HG03439 (cell line): Measurements from ENCODE around the gene GGA3.

Experiments used
- ATAC-seq: cut with Tn5 transposase; IDR thresholded peaks from one replicate; pipeline ENCODE4 v1.9.1; 2021; ENCODE audit warnings: mild to moderate bottlenecking, moderate library complexity; ENCODE audit not compliant: unreplicated experiment

Gene GGA3

DNA sequence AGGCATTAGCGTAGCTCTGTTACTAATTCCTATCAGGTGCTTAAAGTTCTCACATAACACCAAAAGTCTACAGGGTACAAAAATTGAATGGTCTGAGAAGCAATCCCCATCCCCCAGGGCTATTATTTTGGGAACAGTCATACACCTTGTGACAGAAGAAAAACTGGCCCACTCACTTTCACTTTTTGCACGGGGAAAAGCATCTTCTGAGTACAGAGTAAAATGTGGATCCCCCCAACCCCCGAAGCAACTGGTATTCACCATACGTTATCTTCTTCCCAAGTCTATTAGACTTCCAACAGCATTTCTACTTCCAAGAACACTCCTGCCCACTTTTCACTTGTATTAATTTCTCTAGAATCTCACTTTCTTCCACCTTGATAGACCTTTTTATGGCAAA is 11.8 kb downstream of the GGA3 start:
- no peak for ATAC-seq

DNA sequence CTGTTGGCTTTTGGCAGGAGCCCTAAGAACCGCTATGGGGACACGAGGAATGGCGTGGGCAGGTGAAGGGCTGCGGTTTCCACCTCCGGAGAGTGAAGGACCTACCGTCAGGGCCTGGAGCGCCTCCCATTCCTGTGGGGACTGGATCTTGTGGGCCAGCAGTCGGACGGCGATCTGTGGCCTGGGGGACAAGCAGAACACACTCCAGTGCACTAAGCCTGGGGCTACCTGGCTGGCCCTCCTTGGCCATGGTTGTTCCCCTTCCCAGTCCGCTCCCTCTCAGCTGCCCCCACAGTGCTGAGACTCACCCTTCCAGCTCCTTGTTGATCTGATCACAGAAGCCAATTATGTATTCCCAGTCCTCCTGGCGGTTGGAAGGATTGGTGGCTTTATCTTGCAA is 15.0 kb downstream of the GGA3 start:
- no peak for ATAC-seq

DNA sequence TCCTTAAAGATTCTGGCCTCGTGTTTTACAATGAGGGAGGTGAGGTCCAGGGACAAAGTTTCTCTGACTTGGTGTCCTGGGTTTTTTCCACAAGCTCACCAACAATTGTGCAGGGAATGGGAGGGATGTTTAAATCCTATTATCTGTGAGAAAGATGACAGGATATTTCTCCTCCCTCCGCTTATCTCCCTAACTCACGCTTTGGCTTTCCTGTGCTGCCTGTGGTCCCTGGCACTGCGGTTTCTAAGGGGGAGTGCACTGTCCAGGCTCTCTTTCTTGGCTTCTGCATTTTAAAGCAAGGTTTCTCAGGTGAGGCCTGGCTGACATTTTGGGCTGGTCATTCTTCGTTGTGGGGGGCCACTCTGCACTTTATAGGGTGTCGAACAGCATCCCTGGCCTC is 16.4 kb downstream of the GGA3 start:
- no peak for ATAC-seq

DNA sequence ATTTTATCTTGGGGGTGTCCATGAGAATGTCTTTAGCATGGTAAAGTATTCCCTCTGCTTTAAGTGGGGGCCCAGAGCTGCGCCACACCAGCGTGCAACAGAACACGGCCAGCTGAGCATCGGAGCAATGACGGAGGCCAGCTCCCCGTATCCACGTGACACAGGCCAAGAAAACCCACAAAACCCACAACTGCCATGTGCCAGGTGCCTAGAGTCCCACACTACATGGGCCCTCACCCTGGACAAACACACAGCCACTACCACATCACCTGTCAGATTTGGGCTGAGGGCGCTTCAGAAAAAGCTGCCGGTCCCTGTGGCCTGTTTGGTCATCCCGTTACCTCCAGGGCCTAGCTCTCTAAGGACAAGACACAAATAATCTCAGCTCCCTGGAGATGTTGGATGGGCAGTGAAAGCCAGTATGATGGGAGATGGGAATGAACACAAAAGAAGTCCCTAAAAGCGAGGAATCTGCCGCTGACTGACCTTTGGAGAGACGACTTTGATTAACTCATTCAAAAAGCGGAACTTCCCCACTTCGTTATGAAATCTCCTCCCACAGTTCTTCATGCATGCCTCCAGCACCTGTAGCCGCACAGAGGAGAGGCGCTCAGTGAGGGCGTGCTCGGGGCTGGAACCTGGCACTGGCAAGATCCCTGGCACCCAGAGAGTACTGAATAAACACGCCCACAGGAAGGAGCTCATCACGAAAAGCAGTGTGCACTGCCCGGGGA is 17.1 kb downstream of the GGA3 start:
- no peak for ATAC-seq

DNA sequence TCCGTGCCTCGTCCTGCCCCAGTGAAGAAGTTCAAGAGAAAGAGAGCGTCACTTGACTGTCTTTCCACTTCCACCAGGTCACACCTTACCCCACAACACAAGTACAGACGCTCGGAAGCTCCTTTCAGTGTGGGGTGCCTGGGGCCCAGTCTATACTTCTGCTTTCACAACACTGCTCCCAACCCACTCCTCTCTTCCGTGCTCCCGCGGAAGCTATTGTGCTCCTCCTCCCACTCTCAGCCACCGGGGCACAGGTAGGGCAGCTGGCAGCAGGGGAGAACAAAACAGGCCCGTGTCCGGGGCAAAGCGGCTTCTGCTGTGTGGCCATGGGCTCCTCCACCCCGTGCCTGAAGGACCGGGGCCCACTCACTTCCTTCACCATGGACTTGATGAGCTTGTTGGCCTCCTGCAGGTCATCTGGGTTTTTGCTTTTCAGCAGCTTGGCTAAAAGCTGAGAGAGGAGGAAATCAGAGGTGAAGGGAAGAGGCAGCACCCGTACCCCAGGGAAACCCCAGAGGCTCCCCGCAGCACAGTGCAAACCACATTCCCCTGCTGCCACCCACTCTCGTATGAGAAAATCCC is 18.9 kb downstream of the GGA3 start:
- ATAC-seq = no peak

DNA sequence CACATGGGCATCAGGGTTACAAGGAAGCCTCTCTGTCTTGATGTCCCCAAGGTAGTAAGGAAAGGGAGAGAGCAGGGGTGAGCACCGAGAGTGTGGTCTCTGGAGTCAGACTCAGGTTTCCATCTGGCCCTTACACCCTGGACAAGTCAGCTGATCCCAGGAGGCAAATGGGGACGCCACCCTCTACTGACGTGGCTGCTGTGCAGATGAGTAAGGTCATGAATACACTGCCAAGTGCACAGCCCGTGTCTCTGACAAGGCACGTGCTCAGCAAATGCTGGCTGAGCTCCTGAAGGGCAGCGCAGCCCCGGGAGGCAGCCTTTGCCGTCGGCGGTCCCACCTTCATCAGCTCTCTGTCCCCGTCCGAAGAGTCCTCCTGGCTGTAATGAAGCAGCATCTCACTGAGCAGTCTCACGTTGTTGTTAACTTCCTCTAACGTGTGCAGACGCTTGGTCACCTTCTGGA is 19.4 kb downstream of the GGA3 start:
- ATAC-seq = no peak

DNA sequence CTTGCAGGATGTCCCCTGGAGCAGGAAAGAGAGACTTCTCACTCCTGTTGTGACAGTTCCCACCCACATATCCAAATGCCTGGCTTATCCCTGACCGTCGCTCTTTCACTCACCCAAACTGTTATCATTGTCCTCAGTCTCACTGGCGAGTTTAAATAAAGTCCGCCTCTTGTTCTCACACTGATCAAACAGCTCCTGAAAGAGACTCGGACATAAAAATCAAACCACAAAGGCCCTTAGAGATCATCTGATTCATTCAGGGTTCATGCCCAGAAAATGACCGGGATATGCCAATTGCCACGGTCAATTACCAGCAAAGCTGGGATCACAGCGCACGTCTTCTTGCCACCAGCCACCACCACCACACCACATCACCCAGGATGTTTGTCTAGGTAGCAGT is 19.9 kb downstream of the GGA3 start:
- ATAC-seq = no peak

DNA sequence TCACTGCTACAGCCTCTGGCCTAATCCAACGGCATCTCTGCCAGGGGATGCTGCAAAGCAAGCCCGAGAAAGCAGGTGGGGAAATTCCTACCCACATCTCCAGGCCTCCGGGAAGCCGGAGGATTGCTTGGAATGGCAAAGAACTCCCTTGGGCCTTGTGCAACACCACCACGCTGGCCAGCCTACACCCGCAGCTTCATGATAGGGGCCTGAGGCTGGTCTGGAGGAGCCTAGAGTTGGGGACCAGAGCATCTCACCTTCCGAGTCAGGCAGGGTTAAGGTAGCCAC is 20.3 kb downstream of the GGA3 start:
- ATAC-seq = no peak

DNA sequence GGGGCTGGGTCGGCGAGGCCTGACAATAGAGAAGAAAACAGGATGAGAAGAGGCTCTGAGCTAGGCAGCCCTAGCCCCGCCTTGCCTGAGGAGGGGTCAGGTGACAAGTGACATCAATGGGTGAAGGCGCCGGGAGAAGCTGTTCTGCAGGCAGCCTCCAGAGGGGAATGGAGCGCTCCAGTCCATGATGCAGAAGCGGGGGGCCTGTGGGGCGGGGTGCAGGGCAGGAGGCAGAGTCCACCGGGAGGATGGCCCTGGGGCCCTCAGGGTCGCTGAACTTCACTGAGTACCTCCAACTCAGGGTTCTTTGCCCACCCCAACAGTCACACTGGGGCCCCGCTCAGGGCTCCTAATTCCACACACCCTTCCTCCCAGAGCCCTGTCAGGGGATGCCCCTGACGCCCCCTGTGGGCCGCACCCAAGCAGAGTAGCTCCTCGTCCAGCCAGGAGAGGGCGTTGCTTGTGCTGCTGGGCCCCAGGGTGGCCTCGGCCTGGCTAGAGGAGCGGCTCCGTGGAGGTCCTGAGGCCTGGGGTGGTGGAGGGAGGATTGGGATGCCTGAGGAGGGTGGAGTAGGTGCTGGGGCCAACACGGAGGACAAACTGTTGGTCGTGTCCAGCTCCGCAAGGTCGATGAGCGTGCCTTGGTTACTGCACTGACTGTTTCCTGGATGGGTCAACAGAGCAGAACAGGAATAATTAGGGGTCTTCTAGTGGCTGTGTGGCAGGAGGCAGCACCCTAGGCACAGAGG is 20.8 kb downstream of the GGA3 start:
- no peak for ATAC-seq

DNA sequence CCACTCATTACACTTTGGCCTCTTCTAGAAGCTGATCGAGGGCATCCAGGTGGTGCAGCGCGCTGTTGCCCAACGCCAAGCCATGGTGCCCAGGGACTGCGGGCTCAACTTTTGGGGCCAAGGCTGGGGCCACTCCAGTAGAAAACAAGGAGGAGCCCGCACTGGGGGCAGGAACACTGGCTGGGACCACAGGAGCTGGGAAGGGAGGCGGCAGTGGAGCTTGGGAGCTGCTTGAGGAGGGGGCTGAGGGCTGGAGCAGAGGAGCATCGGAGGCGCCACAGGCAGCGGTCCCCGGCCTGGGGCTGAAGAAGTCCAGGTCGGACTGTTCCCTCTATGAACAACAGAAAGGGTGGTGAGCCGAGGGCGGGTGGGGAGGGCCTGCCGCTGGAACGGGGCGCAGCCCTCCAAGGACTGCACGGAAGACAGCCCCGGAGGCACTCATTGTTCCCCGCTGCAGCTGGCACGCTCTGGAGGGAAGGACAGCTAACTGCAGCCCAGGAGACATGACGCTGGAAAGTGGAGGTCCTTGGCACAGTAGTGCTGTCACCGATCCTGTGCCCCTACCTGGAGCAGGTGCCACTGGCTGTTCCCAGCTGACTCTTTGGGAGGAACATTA is 21.5 kb downstream of the GGA3 start:
- ATAC-seq = no peak

DNA sequence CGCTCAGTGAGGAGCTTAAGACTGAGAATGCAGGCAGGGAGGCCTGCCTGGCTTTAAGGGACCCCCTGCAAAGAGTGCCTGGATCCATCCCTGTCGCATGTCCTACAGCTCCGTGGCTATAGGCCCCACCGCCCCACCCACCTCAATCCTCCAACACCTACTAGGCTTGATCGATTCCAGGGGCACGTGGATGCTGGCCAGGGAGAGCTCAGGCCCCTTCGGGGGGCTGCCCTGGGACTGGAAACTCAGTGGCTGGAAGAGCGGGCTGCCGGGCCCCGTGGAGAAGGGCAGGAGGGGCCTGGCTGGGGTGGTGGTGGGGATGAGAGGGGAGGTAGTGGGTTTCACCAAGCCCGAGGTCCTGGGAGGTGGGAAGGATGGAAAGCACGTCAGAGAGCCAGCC is 22.2 kb downstream of the GGA3 start:
- no peak for ATAC-seq

DNA sequence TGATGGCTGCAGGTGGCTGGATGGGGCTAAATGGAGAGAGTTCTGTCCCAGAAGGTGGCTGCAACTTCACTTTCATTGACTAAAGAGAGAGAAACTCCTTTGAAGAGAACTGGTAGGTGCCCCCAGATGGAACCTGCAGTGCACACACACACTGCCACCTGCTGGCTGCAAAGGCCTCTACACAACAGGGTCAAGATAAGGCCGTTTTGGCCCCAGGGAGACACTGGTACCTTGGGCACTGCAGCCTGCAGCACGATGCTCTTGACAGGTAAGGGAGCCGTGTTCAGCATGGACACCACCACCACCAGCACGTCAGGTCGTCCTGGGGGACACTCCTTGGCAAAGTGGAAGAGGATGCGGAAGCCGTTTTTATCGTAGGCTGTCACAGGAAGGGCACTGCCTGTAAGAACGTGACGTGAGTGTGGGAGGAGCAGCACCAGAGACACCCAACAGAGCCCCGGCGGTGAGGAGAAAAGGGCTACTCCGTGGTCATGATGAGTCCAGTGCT is 22.7 kb downstream of the GGA3 start:
- no peak for ATAC-seq

DNA sequence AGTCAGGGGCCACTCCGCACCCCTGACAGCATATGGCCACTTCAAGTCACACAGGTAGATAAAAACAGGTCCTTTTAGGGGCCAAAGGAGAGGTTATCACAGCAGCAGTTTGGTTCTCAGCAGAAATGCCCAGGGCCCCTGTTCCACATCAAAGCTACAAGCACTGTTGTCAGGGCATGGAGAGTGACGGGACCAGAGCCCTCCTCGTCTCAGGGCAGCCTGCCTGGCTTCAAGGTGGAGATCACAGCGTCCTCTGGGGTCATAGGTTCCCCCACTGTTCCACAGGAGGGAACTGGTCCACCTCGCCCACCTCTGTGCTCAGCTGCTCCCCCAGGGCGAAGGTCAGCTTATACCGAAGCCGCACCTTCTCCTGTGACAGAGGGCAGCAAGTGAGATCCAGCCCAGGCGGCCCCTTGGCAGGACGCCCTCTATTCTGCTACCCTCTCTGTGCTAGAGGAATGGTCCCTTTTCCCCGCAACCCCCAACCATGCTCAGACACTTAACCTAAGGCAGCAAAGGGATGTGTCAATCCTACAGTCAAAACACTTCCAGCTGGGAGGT is 23.3 kb downstream of the GGA3 start:
- ATAC-seq = no peak

DNA sequence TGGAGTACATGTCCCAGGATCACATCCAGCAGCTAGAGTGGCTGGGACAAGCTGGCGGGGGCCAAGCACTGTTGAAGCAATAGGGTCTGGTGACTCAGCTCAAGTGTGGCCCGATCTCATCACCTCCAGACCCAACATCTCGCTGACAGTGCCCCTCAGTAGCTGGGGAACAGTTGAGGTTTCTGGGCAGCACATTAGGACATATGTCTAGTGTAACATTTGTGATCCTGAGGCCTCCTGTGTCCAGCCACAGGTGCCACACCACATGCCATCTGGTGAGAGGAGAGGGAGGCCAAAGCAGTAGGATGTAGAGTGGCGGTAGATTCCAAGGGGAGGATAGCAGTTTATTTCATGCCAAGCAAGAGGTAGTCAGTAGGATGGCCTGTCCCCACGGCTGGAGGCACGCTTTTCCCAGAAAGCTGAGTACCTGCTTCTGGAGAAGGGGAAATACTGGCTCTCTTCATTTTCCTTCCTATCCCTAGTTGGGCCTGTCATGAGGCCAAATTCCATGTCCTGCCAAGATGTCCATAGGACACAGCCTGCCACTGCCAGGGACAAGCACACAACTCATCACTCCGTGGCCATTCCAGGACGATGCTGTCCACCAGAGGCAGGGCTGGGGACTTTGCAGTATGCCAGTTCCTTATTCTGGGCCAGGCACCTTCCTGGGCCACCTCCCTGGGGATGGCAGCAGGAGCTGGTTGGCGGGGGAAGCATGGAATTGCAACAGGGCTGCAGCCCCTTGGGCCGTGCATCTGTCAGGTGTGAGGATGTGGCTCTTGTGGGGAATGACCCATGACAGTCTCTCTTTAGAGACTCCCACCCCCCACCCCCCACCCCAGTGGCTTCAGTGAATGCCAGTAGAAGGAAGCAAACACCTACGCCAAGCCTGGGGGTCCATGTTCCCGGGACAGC is 24.0 kb downstream of the GGA3 start:
- ATAC-seq = no peak

DNA sequence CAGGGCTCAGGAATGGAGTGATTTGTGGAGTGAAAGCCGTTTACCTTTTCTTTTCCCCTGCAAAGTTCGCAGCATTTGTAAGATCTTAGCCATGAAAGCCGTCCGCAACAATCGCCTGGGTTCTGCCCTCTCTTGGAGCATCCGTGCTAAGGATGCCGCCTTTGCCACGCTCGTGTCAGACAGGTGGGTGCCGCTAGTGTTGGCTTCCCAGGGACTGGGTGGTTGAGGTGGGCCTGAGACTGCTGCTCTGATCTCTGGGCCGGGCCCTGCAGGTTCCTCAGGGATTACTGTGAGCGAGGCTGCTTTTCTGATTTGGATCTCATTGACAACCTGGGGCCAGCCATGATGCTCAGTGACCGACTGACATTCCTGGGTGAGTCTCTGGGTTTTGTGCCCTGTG is 28.6 kb downstream of the GGA3 start:
- ATAC-seq = no peak

DNA sequence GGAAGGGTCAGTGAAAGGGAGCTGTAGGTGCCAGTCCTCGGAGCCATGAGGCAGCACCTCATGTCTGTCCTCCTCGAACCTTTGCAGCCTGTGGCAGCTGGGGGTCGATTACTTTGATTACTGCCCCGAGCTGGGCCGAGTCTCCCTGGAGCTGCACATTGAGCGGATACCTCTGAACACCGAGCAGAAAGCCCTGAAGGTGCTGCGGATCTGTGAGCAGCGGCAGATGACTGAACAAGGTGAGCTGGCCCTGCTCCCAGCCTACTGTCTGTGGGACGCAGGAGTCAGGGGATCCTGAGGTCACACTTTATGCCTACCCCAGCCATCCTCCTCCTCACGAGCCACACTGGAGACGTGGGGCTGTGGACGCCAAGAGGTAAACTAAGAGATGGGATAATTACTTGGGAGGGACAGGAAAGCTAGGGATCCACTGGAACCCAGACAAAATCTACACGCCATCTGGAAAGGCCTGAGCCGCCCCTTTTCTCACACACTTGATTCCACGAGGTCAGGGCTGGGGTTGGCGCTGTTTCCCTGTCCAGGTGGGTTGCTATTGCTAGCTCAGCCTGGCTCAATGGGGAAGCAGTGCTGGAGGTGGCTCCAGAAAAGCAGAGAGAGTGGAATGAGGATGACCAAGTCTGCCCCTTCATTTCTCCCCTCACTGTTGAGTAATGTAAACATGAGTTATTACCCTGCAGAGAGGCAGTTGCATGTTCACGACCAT is 29.5 kb downstream of the GGA3 start:
- no peak for ATAC-seq

DNA sequence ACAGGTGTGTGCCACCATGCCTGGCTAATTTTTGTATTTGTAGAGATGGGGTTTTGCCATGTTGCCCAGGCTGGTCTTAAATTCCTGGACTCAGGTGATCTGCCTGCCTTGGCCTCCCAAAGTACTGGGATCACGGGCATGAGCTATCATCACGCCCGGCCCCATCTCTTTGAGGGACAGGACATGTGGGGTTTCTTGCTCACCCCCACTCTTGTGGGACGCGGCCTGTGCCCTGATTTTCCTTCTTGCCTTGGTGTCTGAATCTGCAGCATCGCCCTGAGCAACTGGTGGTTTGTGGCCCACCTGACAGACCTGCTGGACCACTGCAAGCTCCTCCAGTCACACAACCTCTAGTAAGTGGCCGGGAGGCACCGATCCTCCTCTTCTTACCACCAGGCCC is 30.3 kb downstream of the GGA3 start:
- ATAC-seq = no peak

DNA sequence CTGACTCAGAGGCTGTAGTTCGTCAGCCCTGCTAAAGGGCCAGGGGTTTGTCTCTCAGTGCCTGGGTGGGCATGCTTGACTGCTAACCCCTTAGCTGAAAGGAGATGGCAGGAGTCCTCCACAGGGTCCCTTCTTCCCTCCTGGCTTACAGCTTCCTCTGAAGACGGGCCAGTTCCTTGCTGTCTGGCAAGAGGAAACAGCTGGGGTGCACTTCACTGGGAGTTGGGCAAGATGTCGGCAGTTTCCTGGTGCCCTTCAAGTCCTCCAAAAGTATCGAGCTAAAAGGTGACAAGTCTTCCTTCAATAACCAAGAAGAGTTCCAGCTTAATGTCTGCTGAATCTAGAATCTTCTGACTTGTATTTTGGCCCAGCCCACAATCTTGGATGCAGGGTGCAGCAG is 32.6 kb downstream of the GGA3 start:
- no peak for ATAC-seq

DNA sequence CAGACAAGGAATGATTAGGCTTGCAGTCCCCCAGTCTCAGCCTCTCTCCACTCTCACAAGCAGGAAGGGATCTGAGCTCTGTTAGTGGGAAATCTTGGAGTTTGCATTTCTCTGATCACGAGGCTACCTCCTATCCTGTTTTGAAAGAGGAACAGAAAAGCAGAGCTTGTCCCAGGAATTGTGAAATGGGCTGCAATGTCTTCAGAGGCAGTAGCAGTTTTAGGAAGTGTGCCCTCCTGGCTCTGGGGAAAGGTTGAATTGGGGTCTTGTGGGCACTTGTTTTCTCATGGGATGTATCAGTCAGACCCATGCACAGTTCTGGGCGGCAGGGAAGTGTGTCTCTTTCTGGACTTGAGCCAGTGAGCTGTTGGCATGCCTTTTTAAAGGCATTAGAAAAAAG is 33.1 kb downstream of the GGA3 start:
- ATAC-seq = no peak

DNA sequence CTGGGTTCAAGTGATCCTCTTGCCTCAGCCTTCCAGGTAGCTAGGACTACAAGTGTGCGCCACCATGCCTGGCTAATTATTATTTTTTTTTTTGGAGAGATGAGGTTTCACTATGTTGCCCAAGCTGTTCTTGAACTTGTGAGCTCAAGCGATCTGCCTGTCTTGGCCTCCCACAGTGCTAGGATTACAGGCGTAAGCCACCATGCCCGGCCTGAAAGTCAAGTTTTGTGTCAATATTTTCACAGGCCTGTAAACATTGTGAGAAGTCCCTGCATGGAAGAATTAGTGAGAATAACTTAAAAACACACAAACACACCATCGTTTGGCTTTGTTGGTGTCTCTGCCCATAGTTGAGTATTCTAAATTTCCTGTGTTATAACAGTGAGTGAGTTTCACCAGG is 33.7 kb downstream of the GGA3 start:
- no peak for ATAC-seq
